ENCODE data around the gene GPR132. TPM values are rescaled to one million over a fixed set of nuclear protein-coding genes. Genes with fewer than 3 reads are reported as not detected.

GPR132 gene
- total RNA-seq, 1 donor from 2014 or later = not detected

- H3K36me3 ChIP-seq = no peaks in the 10 kb centered on the region
- TF ChIP-seq CTCF (IDR thresholded peaks at IDR 0.05) = no peak
- H3K4me1 ChIP-seq = no peaks in the 10 kb centered on the region
- no peaks in the 10 kb centered on the region for H3K27me3 ChIP-seq
- intact Hi-C loops (cut with DNase I) = no loop called here
- peaks cover 0 to 2% of the 10 kb centered on the region in 2 donors for H3K9me3 ChIP-seq
- H3K27ac ChIP-seq = no peak overlapping the region
- H3K4me3 ChIP-seq = no peak overlapping the region
- no peak for DNase-seq (ENCODE audit: low spot score in 2 of 2)
Measured at GRCh38 chr14:105105158-105105557, 39.9 kb upstream of the GPR132 start.

DNA sequence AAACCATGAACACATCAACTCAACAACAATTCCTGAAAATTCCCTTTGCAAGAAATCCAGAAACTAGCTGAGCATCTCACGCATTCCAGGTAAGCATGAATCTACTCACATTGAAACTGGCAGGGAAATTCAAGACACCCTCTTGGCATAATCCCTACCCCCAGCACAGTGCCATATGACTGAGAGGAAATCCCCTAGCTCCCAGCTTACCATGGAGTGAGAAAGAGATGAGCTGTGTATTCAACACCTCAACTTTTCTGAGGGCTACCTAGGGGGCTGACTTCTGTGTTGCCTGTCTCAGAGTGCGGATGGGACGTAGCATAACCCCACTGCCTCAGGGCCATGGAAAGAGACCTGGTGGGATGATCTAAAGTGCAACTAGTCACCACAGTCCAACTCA lies 37.7 kb upstream of the GPR132 start:
- intact Hi-C loops (cut with DNase I) = no loop called here
- Histone ChIP-seq H3K4me3 (no peak overlapping the region), H3K27ac (no peak overlapping the region), H3K36me3 (no peaks in the 10 kb centered on the region), H3K9me3 (peaks cover 0 to 2% of the 10 kb centered on the region in 2 donors), H3K27me3 (no peaks in the 10 kb centered on the region), H3K4me1 (no peaks in the 10 kb centered on the region)
- TF ChIP-seq CTCF (IDR thresholded peaks at IDR 0.05) = no peak
- DNase-seq (ENCODE audit: low spot score in 2 of 2) = peak in 1 of 2 donors; percentile 25

- Histone ChIP-seq H3K27me3 (no peaks in the 10 kb centered on the region), H3K4me3 (no peak overlapping the region), H3K9me3 (peaks cover 0 to 2% of the 10 kb centered on the region in 2 donors), H3K27ac (no peak overlapping the region), H3K4me1 (no peaks in the 10 kb centered on the region), H3K36me3 (no peaks in the 10 kb centered on the region)
- no peak for TF ChIP-seq CTCF (IDR thresholded peaks at IDR 0.05)
- DNase-seq (ENCODE audit: low spot score in 2 of 2) = peak in 1 of 2 donors; percentile 38
- intact Hi-C loops (cut with DNase I) = no loop called here
Measured at GRCh38 chr14:105102361-105102870, 37.2 kb upstream of the GPR132 start.

GRCh38 chr14:105100910-105101309 lies 35.7 kb upstream of the GPR132 start:
- no peak overlapping the region for H3K27ac ChIP-seq
- no peaks in the 10 kb centered on the region for H3K4me1 ChIP-seq
- H3K36me3 ChIP-seq = no peaks in the 10 kb centered on the region
- no peak for TF ChIP-seq CTCF (IDR thresholded peaks at IDR 0.05)
- H3K9me3 ChIP-seq = peaks cover 0 to 2% of the 10 kb centered on the region in 2 donors
- DNase-seq (ENCODE audit: low spot score in 2 of 2) = no peak
- intact Hi-C loops (cut with DNase I) = no loop called here
- H3K4me3 ChIP-seq = no peak overlapping the region
- H3K27me3 ChIP-seq = no peaks in the 10 kb centered on the region

DNA sequence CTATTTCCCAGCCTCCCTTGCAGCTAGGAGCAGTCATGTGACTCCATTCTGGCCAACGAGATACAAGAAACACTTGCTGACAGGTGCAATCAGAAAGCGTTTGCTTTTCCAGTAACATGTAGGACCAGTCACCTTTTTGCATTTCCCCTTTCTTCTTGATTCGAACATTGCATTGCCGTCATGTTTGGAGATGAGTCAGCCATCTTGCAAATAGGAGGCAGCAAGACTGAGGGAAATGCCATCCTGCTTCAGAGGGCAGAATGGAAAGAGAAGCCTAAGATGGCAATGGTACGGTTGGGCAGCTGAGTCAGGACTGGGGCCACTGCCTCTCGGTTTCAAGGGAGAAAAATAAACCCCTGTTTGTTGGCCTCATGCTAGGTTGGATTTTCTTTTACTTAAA lies 34.5 kb upstream of the GPR132 start:
- Histone ChIP-seq H3K4me1 (no peaks in the 10 kb centered on the region), H3K9me3 (peaks cover 0 to 2% of the 10 kb centered on the region in 2 donors), H3K27ac (no peak overlapping the region), H3K4me3 (no peak overlapping the region), H3K27me3 (no peaks in the 10 kb centered on the region), H3K36me3 (no peaks in the 10 kb centered on the region)
- no peak for TF ChIP-seq CTCF (IDR thresholded peaks at IDR 0.05)
- intact Hi-C loops (cut with DNase I) = loop anchor here (10.0 kb wide), 1 partner anchor 155 kb away; no protein-coding TSS in a partner anchor
- no peak for DNase-seq (ENCODE audit: low spot score in 2 of 2)

DNA sequence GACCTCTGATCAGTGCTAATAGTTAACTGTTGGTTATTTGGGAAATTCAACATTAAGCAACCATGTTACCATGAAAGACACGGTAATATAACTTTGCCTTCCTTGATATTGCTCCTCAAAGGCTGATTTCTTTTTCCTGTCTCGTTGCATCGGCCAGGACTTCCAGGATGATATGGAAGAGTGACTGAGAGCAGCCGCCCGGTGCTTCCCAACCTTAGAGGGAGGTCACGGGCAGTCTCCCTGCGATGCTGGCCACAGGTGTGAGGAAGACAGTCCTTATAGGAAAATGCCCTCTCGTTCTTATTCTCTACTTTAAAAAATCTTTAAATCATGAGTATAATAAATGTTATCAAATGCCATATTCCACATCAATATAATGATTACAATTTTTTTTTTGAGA lies 33.1 kb upstream of the GPR132 start:
- DNase-seq (ENCODE audit: low spot score in 2 of 2) = peak in 1 of 2 donors; percentile 37

More for the DNA sequence above, 33.1 kb upstream of the GPR132 start:
- H3K4me3 ChIP-seq = no peak overlapping the region
- H3K4me1 ChIP-seq = peaks cover 0 to 7% of the 10 kb centered on the region in 2 donors
- no peaks in the 10 kb centered on the region for H3K27me3 ChIP-seq
- intact Hi-C loops (cut with DNase I) = loop anchor here (10.0 kb wide), 1 partner anchor 156 kb away; no protein-coding TSS in a partner anchor
- H3K9me3 ChIP-seq = no peaks in the 10 kb centered on the region
- H3K27ac ChIP-seq = no peak overlapping the region
- H3K36me3 ChIP-seq = no peaks in the 10 kb centered on the region
- TF ChIP-seq CTCF (IDR thresholded peaks at IDR 0.05) = no peak
